Right ventricle myocardium inferior (tissue), 1 donor: ENCODE results near the gene SOX2. TPM values are rescaled to one million over a fixed set of nuclear protein-coding genes. Genes with fewer than 3 reads are reported as not detected.
A peak's percentile ranks its signal among the peaks of the same experiment; 100 is the strongest.

ENCODE experiments used
- ATAC-seq: fragments of 200-7000 bp; cut with Tn5 transposase; one replicate; pipeline ENCODE4 v1.9.1; 2020; ENCODE audit warnings: mild to moderate bottlenecking, moderate library complexity
- DNase-seq: peaks from one replicate; pipeline ENCODE4 v3.0.0; 2021; ENCODE audit errors: missing footprints
- intact Hi-C: fragments of 100-400 bp; cut with DNase I; formaldehyde crosslinking; loops from one replicate; pipeline ENCODE4 v1.11.0; 2022
- long read RNA-seq: library from polyadenylated mRNA; unstranded; transcript quantifications from one replicate; pipeline ENCODE4 v2.0.0, GENCODE V29; 2021
- total RNA-seq: library from RNA; stranded (reverse); fragmentation: NEBNext Ultra II Directional; extraction: Animal tissue kit (Norgen Biotek cat#: 25700); gene quantifications from one replicate; pipeline ENCODE4 v1.2.1, GENCODE V29; 2021
- donor health status: DM: no; HTN: yes; CAD: no; lungs with severe emphysema.

The SOX2 gene
- 0.27 TPM for total RNA-seq
- long read RNA-seq: 0 reads

- no peak for ATAC-seq
- intact Hi-C loops: no loop called here
- DNase-seq: no peak
Observed at GRCh38 chr3:181711325-181712135, at the start of gene SOX2. TSS of gene SOX2 (plus strand) at chr3:181711925. CDS start at chr3:181712361, 436 bp downstream.

GRCh38 chr3:181683563-181683962 is 28.2 kb upstream of the SOX2 start:
- ATAC-seq: no peak

GRCh38 chr3:181687190-181687589 is 24.5 kb upstream of the SOX2 start:
- intact Hi-C loops: no loop called here
- ATAC-seq (no peak), DNase-seq (no peak)

More at GRCh38 chr3:181683563-181683962, 28.2 kb upstream of the SOX2 start:
- intact Hi-C loops: no loop called here
- DNase-seq: no peak

GRCh38 chr3:181687731-181688130 is 24.0 kb upstream of the SOX2 start:
- intact Hi-C loops: no loop called here
- ATAC-seq (no peak), DNase-seq (no peak)

- no peak for DNase-seq
- intact Hi-C loops: no loop called here
- ATAC-seq: no peak
Observed at GRCh38 chr3:181689546-181689945, 22.2 kb upstream of the SOX2 start.

- DNase-seq (no peak), ATAC-seq (no peak)
- intact Hi-C loops: no loop called here
Observed at GRCh38 chr3:181690769-181691168, 21.0 kb upstream of the SOX2 start.

GRCh38 chr3:181691901-181692300 is 19.8 kb upstream of the SOX2 start:
- ATAC-seq: no peak
- intact Hi-C loops: no loop called here

GRCh38 chr3:181692311-181693145 is 19.2 kb upstream of the SOX2 start:
- DNase-seq (no peak), ATAC-seq (no peak)
- intact Hi-C loops: no loop called here

More at GRCh38 chr3:181691901-181692300, 19.8 kb upstream of the SOX2 start:
- DNase-seq: no peak

GRCh38 chr3:181693280-181693679 is 18.4 kb upstream of the SOX2 start:
- DNase-seq: no peak
- ATAC-seq: no peak
- intact Hi-C loops: no loop called here

- peak; percentile 90 for ATAC-seq
- peak; percentile 76 for DNase-seq
- intact Hi-C loops: loop anchor here (5.0 kb wide), 1 partner anchor 138 kb away; no protein-coding TSS in a partner anchor
Observed at GRCh38 chr3:181694805-181695660, 16.7 kb upstream of the SOX2 start.

GRCh38 chr3:181695661-181696491 is 15.8 kb upstream of the SOX2 start:
- intact Hi-C loops: loop anchor here (5.0 kb wide), 1 partner anchor 139 kb away; no protein-coding TSS in a partner anchor
- DNase-seq (peak; percentile 61), ATAC-seq (peak; percentile 40)

- ATAC-seq: no peak
- DNase-seq: no peak
- intact Hi-C loops: loop anchor here (5.0 kb wide), 1 partner anchor 139 kb away; no protein-coding TSS in a partner anchor
Observed at GRCh38 chr3:181696626-181697230, 15.0 kb upstream of the SOX2 start.

- DNase-seq: no peak
- no peak for ATAC-seq
- intact Hi-C loops: loop anchor here (5.0 kb wide), 1 partner anchor 141 kb away; no protein-coding TSS in a partner anchor
Observed at GRCh38 chr3:181698263-181698954, 13.3 kb upstream of the SOX2 start.

GRCh38 chr3:181699171-181699903 is 12.4 kb upstream of the SOX2 start:
- ATAC-seq: no peak
- intact Hi-C loops: loop anchor here (5.0 kb wide), 1 partner anchor 142 kb away; no protein-coding TSS in a partner anchor
- no peak for DNase-seq

GRCh38 chr3:181700168-181701087 is 11.3 kb upstream of the SOX2 start:
- intact Hi-C loops: loop anchor here (1.0 to 5.0 kb wide), 2 partner anchors 373 to 488 kb away; no protein-coding TSS in a partner anchor
- DNase-seq (no peak), ATAC-seq (peak; percentile 78)
